HCT116 (cell line): Measurements from ENCODE around the gene NRCAM. TPM values are rescaled to one million over a fixed set of nuclear protein-coding genes. Genes with fewer than 3 reads are reported as not detected.

Experiments used
- ATAC-seq: fragments of 200-7000 bp; cut with Tn5 transposase; 2 replicates; pipeline ENCODE4 v1.9.1; 2020; ENCODE audit warnings: mild to moderate bottlenecking, moderate library complexity
- BruUV-seq: library from RNA; stranded (reverse); fragments of 400-500 nt; replicated peaks from 2 replicates; lab custom pipeline; 2021; lab: Mats Ljungman, UMichigan
- CTCF ChIA-PET: fragments of 300-600 bp; sonication (Branson Sonifier 250); formaldehyde crosslinking; loops from one replicate; lab custom pipeline; 2021; ENCODE audit warnings: antibody characterized with exemption; lab: Charles Lee
- POLR2A ChIA-PET: fragments of 300-600, 350-600 bp; sonication (Branson Sonifier 250); formaldehyde crosslinking; loops from one replicate; lab custom pipeline; 2021; ENCODE audit warnings: antibody characterized with exemption; lab: Charles Lee
- RAD21 ChIA-PET, 2 experiments: fragments of 300-600 bp; sonication (Branson Sonifier 250); formaldehyde crosslinking; loops; one replicate each; lab custom pipeline; 2023; ENCODE audit warnings: low total read pairs in 2 of 2; ENCODE audit not compliant: uncharacterized antibody in 2 of 2, unreplicated experiment in 2 of 2, low non-redundant PET in 1 of 2; lab: Charles Lee
- DNase-seq: peaks from one replicate; pipeline ENCODE4 v3.0.0-alpha.2; 2010; ENCODE audit warnings: low read depth, low spot score
- H2AFZ ChIP-seq: fragments of 200-600 bp; shearing (Covaris generic), sonication (generic); 2 replicates; pipeline ENCODE4 v1.6.1; 2017; ENCODE audit warnings: low read depth, mixed run types, mixed read lengths, antibody characterized with exemption, low read length; ENCODE audit not compliant: poor library complexity, severe bottlenecking
- H3K27ac ChIP-seq: 2 replicates; pipeline ENCODE4 v1.5.1; 2012; ENCODE audit warnings: low read depth, low read length
- H3K27me3 ChIP-seq: fragments of 200-600 bp; sonication (generic); 2 replicates; pipeline ENCODE4 v1.6.1; 2016; ENCODE audit warnings: mixed run types, low read length, mixed read lengths; ENCODE audit not compliant: insufficient read depth
- H3K36me3 ChIP-seq, 2 experiments: fragments of 200-500 bp in 1 of 2; fragments of 200-600 bp in 1 of 2; sonication (Bioruptor generic) in 1 of 2; sonication (generic) in 1 of 2; 2 replicates each; pipeline versions ENCODE4 v1.5.1 to v1.6.1; 2014 to 2016; ENCODE audit warnings: low read length in 2 of 2, inconsistent platforms in 1 of 2, mixed read lengths in 1 of 2, mixed run types in 1 of 2; ENCODE audit not compliant: insufficient read depth in 2 of 2, control insufficient read depth in 1 of 2
- H3K4me1 ChIP-seq, 2 experiments: fragments of 200-600 bp in 1 of 2; sonication (generic) in 1 of 2; 2 replicates each; pipeline versions ENCODE4 v1.5.1 to v1.6.1; 2012 to 2017; ENCODE audit warnings: low read length in 2 of 2, inconsistent platforms in 1 of 2, mild to moderate bottlenecking in 1 of 2, mixed read lengths in 1 of 2, mixed run types in 1 of 2, moderate library complexity in 1 of 2; ENCODE audit not compliant: insufficient read depth in 2 of 2, control insufficient read depth in 1 of 2
- H3K4me2 ChIP-seq: fragments of 200-600 bp; sonication (generic); 2 replicates; pipeline ENCODE4 v1.6.1; 2017; ENCODE audit warnings: mixed run types, low read length, mixed read lengths
- H3K4me3 ChIP-seq, 2 experiments: fragments of 200-600 bp in 1 of 2; sonication (generic) in 1 of 2; replicated peaks in 1 of 2; 2 replicates each; pipeline ENCODE4 v1.5.1; 2011 to 2016; ENCODE audit warnings: low read length in 2 of 2, control low read depth in 1 of 2, low read depth in 1 of 2, mild to moderate bottlenecking in 1 of 2, mixed read lengths in 1 of 2, mixed run types in 1 of 2
- H3K79me2 ChIP-seq: fragments of 200-600 bp; sonication (generic); 2 replicates; pipeline ENCODE4 v1.6.1; 2017; ENCODE audit warnings: mild to moderate bottlenecking, mixed run types, low read length, moderate library complexity, mixed read lengths; ENCODE audit not compliant: insufficient read depth
- H3K9ac ChIP-seq: fragments of 200-600 bp; sonication (generic); 2 replicates; pipeline ENCODE4 v1.6.1; 2016; ENCODE audit warnings: low read length, mixed read lengths
- H3K9me2 ChIP-seq: fragments of 200-600 bp; sonication (generic), shearing (Covaris generic); 2 replicates; pipeline ENCODE4 v1.6.1; 2017; ENCODE audit warnings: mixed run types, mild to moderate bottlenecking, moderate library complexity; ENCODE audit not compliant: insufficient read depth
- H3K9me3 ChIP-seq, 2 experiments: fragments of 200-500 bp in 1 of 2; fragments of 200-600 bp in 1 of 2; sonication (Bioruptor generic) in 1 of 2; sonication (generic) in 1 of 2; 2 replicates each; pipeline ENCODE4 v1.6.1; 2014 to 2017; ENCODE audit warnings: low read length in 2 of 2, mixed read lengths in 2 of 2, inconsistent platforms in 1 of 2, low read depth in 1 of 2, mild to moderate bottlenecking in 1 of 2, mixed run types in 1 of 2, moderate library complexity in 1 of 2; ENCODE audit not compliant: control insufficient read depth in 1 of 2, insufficient read depth in 1 of 2
- H4K20me1 ChIP-seq: fragments of 200-600 bp; sonication (generic), shearing (Covaris generic); 2 replicates; pipeline ENCODE4 v1.6.1; 2017; ENCODE audit warnings: mixed run types, mild to moderate bottlenecking, moderate library complexity; ENCODE audit not compliant: insufficient read depth
- EGR1 ChIP-seq: IDR thresholded peaks from 2 replicates; pipeline ENCODE4 v1.6.1; 2012; ENCODE audit warnings: low read depth
- EZH2 ChIP-seq: fragments of 200-600 bp; sonication (generic); IDR thresholded peaks from 2 replicates; pipeline ENCODE4 v1.6.1; 2017; ENCODE audit warnings: antibody characterized with exemption, mixed run types
- EZH2phosphoT487 ChIP-seq: fragments of 200-600 bp; IDR thresholded peaks from 2 replicates; pipeline ENCODE4 v1.6.1; 2018; ENCODE audit warnings: antibody characterized with exemption, borderline replicate concordance
- FOSL1 ChIP-seq: IDR thresholded peaks from 2 replicates; pipeline ENCODE4 v1.6.1; 2012; ENCODE audit warnings: low read depth
- POLR2A ChIP-seq: IDR thresholded peaks from 2 replicates; pipeline ENCODE4 v1.7.0; 2011; ENCODE audit warnings: borderline replicate concordance; ENCODE audit not compliant: insufficient read depth, insufficient read length; ENCODE audit errors: extremely low read depth
- POLR2AphosphoS5 ChIP-seq: IDR thresholded peaks from 2 replicates; pipeline ENCODE4 v1.6.1; 2011; ENCODE audit warnings: mild to moderate bottlenecking, low read depth, low read length, moderate library complexity
- SIN3A ChIP-seq: IDR thresholded peaks from 2 replicates; pipeline ENCODE4 v1.6.1; 2012; ENCODE audit warnings: low read depth
- TCF7L2 ChIP-seq: IDR thresholded peaks from 2 replicates; pipeline ENCODE4 v1.7.0; 2011; ENCODE audit warnings: borderline replicate concordance, inconsistent platforms; ENCODE audit not compliant: insufficient read depth, insufficient read length; ENCODE audit errors: extremely low read depth
- ZFX ChIP-seq: fragments of 450-650 bp; IDR thresholded peaks from 2 replicates; pipeline ENCODE4 v1.6.1; 2017
- intact Hi-C: fragments of 100-400 bp; cut with micrococcal nuclease; formaldehyde crosslinking; loops from 2 replicates; pipeline ENCODE4 v1.10.0; 2022
- total RNA-seq: library from RNA; stranded (reverse); gene quantifications from one replicate; pipeline ENCODE4 v1.2.1, GENCODE V29; 2021; ENCODE audit not compliant: unreplicated experiment
- TF ChIP-seq, protein P1 (sequence below), 3 experiments: fragments of 200-600 bp in 1 of 3; sonication (generic) in 1 of 3; IDR thresholded peaks in 2 of 3; conservative IDR thresholded peaks in 1 of 3; 2 replicates each; pipeline ENCODE4 v1.5.1; 2012 to 2017; ENCODE audit warnings: low read depth in 2 of 3, low read length in 2 of 3, antibody characterized with exemption in 1 of 3, borderline replicate concordance in 1 of 3, control low read depth in 1 of 3, mild to moderate bottlenecking in 1 of 3, mixed read lengths in 1 of 3, mixed run types in 1 of 3, moderate library complexity in 1 of 3; ENCODE audit not compliant: insufficient read depth in 1 of 3
- TF ChIP-seq, protein P2 (sequence below): IDR thresholded peaks from 2 replicates; pipeline ENCODE4 v1.6.1; 2012
- TF ChIP-seq, protein P3 (sequence below): IDR thresholded peaks from 2 replicates; pipeline ENCODE4 v1.6.1; 2011; ENCODE audit warnings: mild to moderate bottlenecking, low read length, moderate library complexity; ENCODE audit not compliant: insufficient replicate concordance; ENCODE audit errors: extremely low read depth

Gene NRCAM
- total RNA-seq, 1 experiment from 2014 or later, result 0.15 TPM

DNA sequence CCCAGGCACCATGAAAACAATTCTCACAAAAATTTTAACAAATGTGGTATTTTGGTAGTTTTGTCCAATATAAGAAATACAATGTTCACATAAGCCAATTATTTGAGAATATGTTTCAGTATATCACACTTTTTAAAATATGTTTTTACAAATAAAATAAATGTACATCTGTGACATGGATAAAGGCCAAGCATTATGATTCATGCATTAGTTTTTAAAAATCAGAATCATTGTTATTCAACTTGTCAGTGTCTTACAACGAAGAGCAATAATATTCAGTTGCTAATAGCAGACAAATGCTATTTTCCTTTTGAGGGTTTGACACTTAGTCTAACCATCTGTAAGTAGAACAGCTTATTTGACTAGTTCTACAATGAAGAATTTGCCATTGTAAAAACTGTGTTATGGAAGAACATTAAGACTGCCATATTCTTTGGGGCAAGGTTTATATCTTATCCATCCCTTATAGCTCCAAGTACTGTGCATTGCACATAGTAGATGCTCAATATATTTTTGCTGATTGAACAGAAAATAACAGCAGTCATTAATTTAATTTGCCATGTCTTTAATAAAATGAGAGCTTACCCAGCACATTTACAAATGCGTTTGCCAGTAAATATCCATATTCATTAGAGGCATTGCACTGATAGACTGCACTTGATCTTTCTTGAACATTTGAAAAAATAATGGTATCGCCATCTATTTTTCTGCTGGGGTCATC lies 258.7 kb downstream of the NRCAM start:
- Histone ChIP-seq H3K27me3 (no peaks in the 10 kb centered on the region), H3K9ac (no peak overlapping the region), H3K4me3 (no peak overlapping the region), H3K9me2 (no peaks in the 10 kb centered on the region), H3K4me1 (peaks cover 0 to 3% of the 10 kb centered on the region in 2 experiments; a peak in 1 of 4 replicates), H4K20me1 (no peaks in the 10 kb centered on the region), H3K79me2 (no peaks in the 10 kb centered on the region), H3K4me2 (no peak overlapping the region), H2AFZ (no peak overlapping the region), H3K9me3 (no peaks in the 10 kb centered on the region), H3K36me3 (no peaks in the 10 kb centered on the region), H3K27ac (no peak overlapping the region)
- ChIA-PET POLR2A (no interaction called here), CTCF (no interaction called here), RAD21 (no interaction called here)
- DNase-seq, result no peak
- no TSS peak for BruUV-seq
- intact Hi-C loops, result no loop called here
- TF ChIP-seq, protein P1, sequence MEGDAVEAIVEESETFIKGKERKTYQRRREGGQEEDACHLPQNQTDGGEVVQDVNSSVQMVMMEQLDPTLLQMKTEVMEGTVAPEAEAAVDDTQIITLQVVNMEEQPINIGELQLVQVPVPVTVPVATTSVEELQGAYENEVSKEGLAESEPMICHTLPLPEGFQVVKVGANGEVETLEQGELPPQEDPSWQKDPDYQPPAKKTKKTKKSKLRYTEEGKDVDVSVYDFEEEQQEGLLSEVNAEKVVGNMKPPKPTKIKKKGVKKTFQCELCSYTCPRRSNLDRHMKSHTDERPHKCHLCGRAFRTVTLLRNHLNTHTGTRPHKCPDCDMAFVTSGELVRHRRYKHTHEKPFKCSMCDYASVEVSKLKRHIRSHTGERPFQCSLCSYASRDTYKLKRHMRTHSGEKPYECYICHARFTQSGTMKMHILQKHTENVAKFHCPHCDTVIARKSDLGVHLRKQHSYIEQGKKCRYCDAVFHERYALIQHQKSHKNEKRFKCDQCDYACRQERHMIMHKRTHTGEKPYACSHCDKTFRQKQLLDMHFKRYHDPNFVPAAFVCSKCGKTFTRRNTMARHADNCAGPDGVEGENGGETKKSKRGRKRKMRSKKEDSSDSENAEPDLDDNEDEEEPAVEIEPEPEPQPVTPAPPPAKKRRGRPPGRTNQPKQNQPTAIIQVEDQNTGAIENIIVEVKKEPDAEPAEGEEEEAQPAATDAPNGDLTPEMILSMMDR (IDR thresholded peaks at IDR 0.05 in 2 of 3, conservative IDR thresholded peaks at IDR 0.05 in 1 of 3; ENCODE audit: borderline replicate concordance in 1 of 3, insufficient read depth in 1 of 3, low read depth in 2 of 3, low read length in 2 of 3), result no peak
- no peak for TF ChIP-seq EGR1
- TF ChIP-seq, protein P2, sequence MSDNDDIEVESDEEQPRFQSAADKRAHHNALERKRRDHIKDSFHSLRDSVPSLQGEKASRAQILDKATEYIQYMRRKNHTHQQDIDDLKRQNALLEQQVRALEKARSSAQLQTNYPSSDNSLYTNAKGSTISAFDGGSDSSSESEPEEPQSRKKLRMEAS, result no peak
- TF ChIP-seq, protein P3, sequence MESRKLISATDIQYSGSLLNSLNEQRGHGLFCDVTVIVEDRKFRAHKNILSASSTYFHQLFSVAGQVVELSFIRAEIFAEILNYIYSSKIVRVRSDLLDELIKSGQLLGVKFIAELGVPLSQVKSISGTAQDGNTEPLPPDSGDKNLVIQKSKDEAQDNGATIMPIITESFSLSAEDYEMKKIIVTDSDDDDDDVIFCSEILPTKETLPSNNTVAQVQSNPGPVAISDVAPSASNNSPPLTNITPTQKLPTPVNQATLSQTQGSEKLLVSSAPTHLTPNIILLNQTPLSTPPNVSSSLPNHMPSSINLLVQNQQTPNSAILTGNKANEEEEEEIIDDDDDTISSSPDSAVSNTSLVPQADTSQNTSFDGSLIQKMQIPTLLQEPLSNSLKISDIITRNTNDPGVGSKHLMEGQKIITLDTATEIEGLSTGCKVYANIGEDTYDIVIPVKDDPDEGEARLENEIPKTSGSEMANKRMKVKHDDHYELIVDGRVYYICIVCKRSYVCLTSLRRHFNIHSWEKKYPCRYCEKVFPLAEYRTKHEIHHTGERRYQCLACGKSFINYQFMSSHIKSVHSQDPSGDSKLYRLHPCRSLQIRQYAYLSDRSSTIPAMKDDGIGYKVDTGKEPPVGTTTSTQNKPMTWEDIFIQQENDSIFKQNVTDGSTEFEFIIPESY, result no peak
- TF ChIP-seq POLR2A, result no peak
- TF ChIP-seq TCF7L2, result no peak
- TF ChIP-seq EZH2, result no peak
- TF ChIP-seq SIN3A, result no peak
- no peak for TF ChIP-seq EZH2phosphoT487
- TF ChIP-seq ZFX, result no peak
- TF ChIP-seq POLR2AphosphoS5, result no peak
- TF ChIP-seq FOSL1, result no peak
- ATAC-seq, result no peak
